Psoas muscle (tissue), 8 donors: Measurements from ENCODE around the gene THSD8. TPM values are rescaled to one million over a fixed set of nuclear protein-coding genes. Genes with fewer than 3 reads are reported as not detected.

Experiments used
- ATAC-seq, 4 donors: fragments of 200-7000 bp; cut with Tn5 transposase; one replicate each; pipeline ENCODE4 v1.9.1; 2020; ENCODE audit warnings: moderate library complexity in 3 of 4, mild to moderate bottlenecking in 2 of 4
- DNase-seq, 2 donors: peaks; one replicate each; pipeline ENCODE4 v3.0.0-alpha.2; 2020
- H3K27ac ChIP-seq: fragments of 200-600 bp; one replicate; pipeline ENCODE4 v1.8.0; 2022
- H3K27me3 ChIP-seq, 3 donors: fragments of 200-600 bp in 1 of 3; one replicate each; pipeline versions ENCODE4 v1.6.1 to v1.8.0; 2013 to 2022; ENCODE audit warnings: low read length in 2 of 3, mild to moderate bottlenecking in 2 of 3, moderate library complexity in 1 of 3; ENCODE audit not compliant: insufficient read depth in 3 of 3
- H3K36me3 ChIP-seq, 2 donors: fragments of 200-600 bp in 1 of 2; one replicate each; pipeline versions ENCODE4 v1.6.1 to v1.8.0; 2013 to 2022; ENCODE audit warnings: low read depth in 1 of 2, mild to moderate bottlenecking in 1 of 2, moderate library complexity in 1 of 2; ENCODE audit not compliant: insufficient read depth in 1 of 2
- H3K4me1 ChIP-seq: fragments of 200-600 bp; one replicate; pipeline ENCODE4 v1.8.0; 2022
- H3K4me3 ChIP-seq: fragments of 200-600 bp; one replicate; pipeline ENCODE4 v1.8.0; 2022; ENCODE audit warnings: mild to moderate bottlenecking
- H3K9me3 ChIP-seq: fragments of 200-600 bp; one replicate; pipeline ENCODE4 v1.8.0; 2022
- CTCF ChIP-seq: fragments of 200-600 bp; IDR thresholded peaks from one replicate; pipeline ENCODE4 v1.8.0; 2022; ENCODE audit warnings: antibody characterized with exemption
- WGBS, 3 donors: extraction: QIAGEN DNeasy Blood & Tissue Kit; methylation state at CpG; one replicate each; pipeline versions ENCODE4 v1.1.6 to v1.1.7; 2013; 5-methylcytosine and 5-hydroxymethylcytosine counted together
- intact Hi-C, 2 donors: fragments of 100-400 bp; cut with DNase I; formaldehyde crosslinking; loops; one replicate each; pipeline versions ENCODE4 v1.11.0 to v1.14.2; 2022
- polyA plus RNA-seq, 3 donors: library from polyadenylated mRNA; stranded (reverse); fragments of 200-250 nt; gene quantifications; one replicate each; pipeline ENCODE4 v1.2.3, GENCODE V29; 2013
- total RNA-seq, 4 donors: library from RNA; stranded (reverse); fragmentation: NEBNext Ultra II Directional in 2 of 4; extraction: Animal tissue kit (Norgen Biotek cat#: 25700) in 2 of 4; gene quantifications; one replicate each; pipeline versions ENCODE4 v1.2.1 to v1.2.4, GENCODE V29; 2021 to 2023
- donor health status: healthy with polysubstance abuse.
- donor health status: DM: no; HTN: no; CAD: no; lungs with moderate emphysema.
- donor health status: Bipolar disorder and iron deficiency.
- donor health status: healthy.
- donor health status: DM: yes; HTN: yes; CAD: no.
- donor health status: DM: no; HTN: no; CAD: no.
- donor health status: DM: no; HTN: no; CAD: no.
- donor health status: DM: yes; HTN: yes; CAD: no.

THSD8 gene
- total and polyA plus RNA-seq, 7 donors, result 0.92 to 3.2 (median 2.0) TPM

GRCh38 chr19:12787458-12787857 is 14.4 kb upstream of the THSD8 start:
- H3K27ac ChIP-seq, result peak overlapping the region; percentile 99
- intact Hi-C loops, result no loop called here

DNA sequence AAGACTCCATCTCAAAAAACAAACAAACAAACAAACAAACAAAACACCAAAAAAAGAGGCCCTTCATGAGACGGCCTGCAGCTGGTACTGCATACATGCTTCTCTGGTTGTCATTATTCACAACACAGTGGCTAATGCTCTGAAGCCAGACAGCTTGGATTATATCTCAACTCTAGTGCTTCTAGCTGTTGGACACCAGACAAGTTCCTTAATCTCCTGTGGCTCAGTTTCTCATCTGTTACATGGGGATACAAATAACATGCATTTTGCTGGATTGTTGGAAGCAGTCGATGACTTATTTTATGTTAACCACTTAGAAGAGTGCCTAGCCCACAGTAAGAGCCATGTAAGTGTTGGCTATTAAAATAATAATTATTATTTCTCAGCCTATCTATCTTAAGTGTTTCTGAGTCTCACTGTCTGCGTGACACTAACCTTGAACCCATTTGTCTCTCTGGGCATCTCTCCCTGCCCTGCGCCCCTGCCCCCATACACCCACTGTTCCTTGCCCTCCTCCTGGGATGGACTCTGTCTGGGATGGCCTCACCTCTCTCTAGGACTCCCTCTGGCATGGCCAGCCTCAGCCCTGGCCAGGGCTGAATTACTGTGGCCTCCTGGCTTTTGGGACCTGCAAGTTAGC is 13.7 kb upstream of the THSD8 start:
- intact Hi-C loops, result no loop called here
- no peak for TF ChIP-seq CTCF
- 35 to 57% (median 37%) methylated on average over 4 of the region's 4 CpGs for WGBS, 3 donors
- ATAC-seq (no peak), DNase-seq (no peak)
- no peaks in the 10 kb centered on the region for H3K9me3 ChIP-seq
- peak overlapping the region; percentile 99 for H3K27ac ChIP-seq
- peak overlapping the region; percentile 99 for H3K4me3 ChIP-seq
- H3K27me3 ChIP-seq, result no peaks in the 10 kb centered on the region
- peaks cover 32% of the 10 kb centered on the region for H3K4me1 ChIP-seq
- H3K36me3 ChIP-seq, result no peaks in the 10 kb centered on the region

More at GRCh38 chr19:12787458-12787857, 14.4 kb upstream of the THSD8 start:
- no peak for ATAC-seq
- H3K9me3 ChIP-seq, result no peaks in the 10 kb centered on the region
- H3K36me3 ChIP-seq, result no peaks in the 10 kb centered on the region
- DNase-seq, result no peak
- H3K4me1 ChIP-seq, result peaks cover 35% of the 10 kb centered on the region
- WGBS, 3 donors, result 71 to 78% (median 75%) methylated on average over 10 of the region's 10 CpGs
- no peak for TF ChIP-seq CTCF
- no peak overlapping the region for H3K4me3 ChIP-seq
- no peaks in the 10 kb centered on the region for H3K27me3 ChIP-seq

- peaks cover 27% of the 10 kb centered on the region for H3K4me1 ChIP-seq
- TF ChIP-seq CTCF, result no peak
- no peaks in the 10 kb centered on the region for H3K9me3 ChIP-seq
- intact Hi-C loops, result no loop called here
- no peaks in the 10 kb centered on the region for H3K27me3 ChIP-seq
- DNase-seq (peak; percentile 85 to 90), ATAC-seq (peak in 2 of 4 donors; percentile 3 to 16)
- 5 to 7% (median 7%) methylated on average over 11 to 12 of the region's 12 CpGs for WGBS, 3 donors
- H3K27ac ChIP-seq, result peak overlapping the region; percentile 99
- peak overlapping the region; percentile 99 for H3K4me3 ChIP-seq
- H3K36me3 ChIP-seq, result no peaks in the 10 kb centered on the region
Observed at GRCh38 chr19:12788682-12789097, 13.2 kb upstream of the THSD8 start.

- no peaks in the 10 kb centered on the region for H3K9me3 ChIP-seq
- H3K4me1 ChIP-seq, result peaks cover 24% of the 10 kb centered on the region
- no peaks in the 10 kb centered on the region for H3K27me3 ChIP-seq
- ATAC-seq (no peak), DNase-seq (no peak)
- WGBS, 3 donors, result 13 to 17% (median 17%) methylated on average over 22 to 46 of the region's 46 CpGs
- peak overlapping the region; percentile 99 for H3K4me3 ChIP-seq
- TF ChIP-seq CTCF, result no peak
- no peaks in the 10 kb centered on the region for H3K36me3 ChIP-seq
- intact Hi-C loops, result no loop called here
- peak overlapping the region; percentile 99 for H3K27ac ChIP-seq
Observed at GRCh38 chr19:12789098-12789903, 12.6 kb upstream of the THSD8 start.
